T47D (cell line): ENCODE data around the gene UBE2G1.

Experiments used
- DNase-seq, 2 experiments: peaks; one replicate each; pipeline versions ENCODE4 v3.0.0 to v3.0.0-alpha.2; 2011 to 2012; ENCODE audit warnings: low read depth in 1 of 2, low spot score in 1 of 2
- JUND ChIP-seq: IDR thresholded peaks from 2 replicates; pipeline ENCODE4 v1.6.1; 2012; ENCODE audit warnings: low read depth
- in situ Hi-C: cut with HindIII; loops from 2 replicates; pipeline ENCODE4 v1.10.0; 2016; ENCODE audit warnings: low sequenced_read_pairs, low pct_unique_long_range_greater_than_20kb

Gene UBE2G1

DNA sequence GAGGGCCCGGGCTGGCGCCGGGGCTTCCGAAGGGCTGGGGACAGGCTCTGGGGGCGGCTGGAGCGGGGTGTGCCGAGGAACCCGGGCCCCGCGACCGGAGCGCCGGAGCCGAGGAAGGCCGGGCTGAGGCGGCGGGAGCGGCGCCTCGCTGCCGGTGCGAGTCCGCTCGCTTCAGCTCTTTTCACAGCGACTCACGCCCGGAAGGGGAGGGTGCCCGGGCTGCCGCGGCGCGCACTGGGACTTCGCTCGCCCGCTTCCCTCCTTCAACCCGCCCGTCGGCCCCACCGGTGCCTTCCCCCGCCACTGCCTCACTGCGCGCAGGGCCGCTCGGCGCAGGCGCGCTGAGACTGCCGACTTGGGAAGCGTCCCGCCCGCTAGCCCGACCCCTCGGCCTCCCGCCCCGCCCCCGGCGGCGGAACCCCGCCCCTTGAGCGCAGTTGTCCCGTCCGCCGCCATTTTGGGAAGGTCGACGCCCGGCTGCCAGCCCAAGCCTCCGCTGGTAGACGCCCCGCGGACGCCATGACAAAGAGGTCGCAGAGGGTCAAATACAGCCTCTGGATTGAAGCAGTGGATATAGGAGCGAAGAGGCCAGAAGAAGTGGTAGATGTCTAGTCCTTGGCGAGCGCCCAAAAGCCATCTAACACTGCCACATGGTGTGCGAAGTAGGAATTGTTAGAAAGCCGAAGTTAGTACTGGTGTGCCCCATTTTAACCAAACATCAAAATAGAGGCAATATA lies at the start of gene UBE2G1:
UBE2G1 (minus strand) TSS at position 349 of the 737 bp plus-strand sequence. CDS start 359 bp downstream, outside the sequence.
- in situ Hi-C loops, result no loop called here
- peak; percentile 73 to 96 for DNase-seq
- no peak for TF ChIP-seq JUND

DNA sequence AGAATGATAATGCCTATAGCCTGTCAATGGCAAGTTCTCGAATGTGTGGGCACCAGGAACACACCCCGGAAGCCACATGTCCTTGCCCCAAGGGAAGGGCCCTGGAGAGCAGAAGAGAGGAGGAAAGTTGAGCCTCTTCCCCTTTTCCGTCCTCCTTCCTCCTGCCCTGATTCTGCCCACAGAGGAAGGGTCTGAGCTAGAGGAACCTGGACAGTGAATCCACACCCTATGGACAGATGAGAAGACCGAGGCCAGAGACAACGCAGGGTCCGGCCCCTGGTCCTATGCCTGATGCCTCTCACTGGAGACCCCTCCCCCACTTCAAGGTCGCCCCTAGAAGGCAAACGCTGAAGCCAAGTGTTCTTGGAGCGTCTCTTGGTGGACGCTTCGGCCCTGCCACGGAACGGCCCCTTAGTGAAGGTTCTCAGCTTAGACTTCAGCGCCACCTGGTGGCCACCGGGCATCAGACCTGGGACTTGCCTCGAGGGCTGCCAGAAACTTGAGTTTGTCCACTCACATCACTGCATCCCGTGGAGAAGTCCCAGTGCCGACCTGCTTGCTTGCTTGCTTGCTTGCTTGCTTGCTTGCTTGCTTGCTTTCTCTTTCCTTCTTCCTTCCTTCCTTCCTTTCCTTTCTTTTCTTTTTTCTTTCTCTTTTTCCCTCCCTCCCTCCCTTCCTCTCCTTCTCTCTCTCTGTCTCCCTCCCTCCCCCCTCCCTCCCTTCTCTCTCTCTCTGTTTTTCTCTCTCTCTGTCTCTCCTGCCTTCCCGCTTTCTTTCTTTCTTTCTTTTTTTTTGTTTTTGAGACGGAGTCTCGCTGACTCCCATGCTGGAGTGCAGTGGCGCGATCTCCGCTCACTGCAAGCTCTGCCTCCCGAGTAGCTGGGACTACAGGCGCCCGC lies 46.7 kb upstream of the UBE2G1 start:
- in situ Hi-C loops, result no loop called here
- TF ChIP-seq JUND, result no peak
- DNase-seq, result peak; percentile 53 to 85

DNA sequence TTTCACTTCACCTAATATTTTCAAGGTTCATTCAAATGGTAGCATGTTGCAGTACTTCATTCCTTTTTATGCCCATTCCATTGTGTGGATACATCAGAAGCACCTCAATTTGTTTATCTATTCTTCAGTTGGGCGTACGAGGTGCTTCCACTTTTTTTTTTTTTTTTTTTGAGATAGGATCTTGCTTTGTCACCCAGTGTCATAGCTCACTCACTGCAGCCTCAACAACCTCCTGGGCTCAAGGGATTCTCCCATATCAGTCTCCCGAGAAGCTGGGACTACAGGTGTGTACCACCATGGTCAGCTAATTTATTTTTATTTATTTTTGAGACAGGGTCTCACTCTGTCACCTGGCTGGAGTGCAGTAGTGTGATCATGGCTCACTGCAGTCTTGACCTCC lies 44.7 kb upstream of the UBE2G1 start:
- in situ Hi-C loops, result no loop called here
- TF ChIP-seq JUND, result no peak
- DNase-seq, result no peak

DNA sequence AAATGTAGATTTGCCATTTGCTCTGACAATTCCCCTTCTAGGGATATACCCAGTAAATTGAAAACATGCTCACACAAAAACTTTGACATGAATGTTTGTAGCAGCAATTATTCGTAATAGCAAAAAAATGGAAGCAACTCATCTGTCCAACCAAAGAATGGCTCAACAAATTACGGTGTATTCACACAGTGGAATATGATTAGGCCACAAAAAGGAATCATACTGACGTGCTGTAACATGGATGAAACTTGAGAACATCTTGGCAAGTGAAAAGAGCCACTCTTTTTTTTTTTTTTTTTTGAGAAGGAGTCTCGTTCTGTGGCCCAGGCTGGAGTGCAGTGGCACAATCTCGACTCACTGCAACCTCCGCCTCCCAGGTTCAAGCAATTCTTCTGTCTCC lies 43.2 kb upstream of the UBE2G1 start:
- in situ Hi-C loops, result no loop called here
- TF ChIP-seq JUND, result no peak
- no peak for DNase-seq

DNA sequence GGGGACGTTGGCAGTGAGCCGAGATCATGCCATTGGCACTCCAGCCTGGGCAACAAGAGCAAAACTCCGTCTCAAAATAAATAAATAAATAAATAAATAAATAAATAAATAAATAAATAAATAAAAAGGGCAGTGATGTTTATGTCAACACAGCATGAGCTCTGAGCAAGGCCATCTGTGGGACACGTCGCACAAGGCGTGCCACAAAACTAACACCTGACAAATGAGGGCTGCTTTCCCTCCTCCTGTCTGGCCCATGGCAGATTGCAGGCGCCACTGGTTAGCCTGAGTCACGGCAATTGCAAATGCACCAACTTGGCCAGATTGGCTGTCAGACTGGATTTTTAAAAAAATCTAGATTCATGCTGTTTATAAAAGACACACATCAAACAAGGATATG lies 41.4 kb upstream of the UBE2G1 start:
- TF ChIP-seq JUND, result no peak
- in situ Hi-C loops, result no loop called here
- DNase-seq, result peak in 1 of 2 experiments; percentile 41

- in situ Hi-C loops, result no loop called here
- DNase-seq, result peak in 1 of 2 experiments; percentile 45
- no peak for TF ChIP-seq JUND
Observed at GRCh38 chr17:4407216-4407615, 40.7 kb upstream of the UBE2G1 start.

- no peak for DNase-seq
- in situ Hi-C loops, result no loop called here
- TF ChIP-seq JUND, result no peak
Observed at GRCh38 chr17:4406386-4406785, 39.9 kb upstream of the UBE2G1 start.

DNA sequence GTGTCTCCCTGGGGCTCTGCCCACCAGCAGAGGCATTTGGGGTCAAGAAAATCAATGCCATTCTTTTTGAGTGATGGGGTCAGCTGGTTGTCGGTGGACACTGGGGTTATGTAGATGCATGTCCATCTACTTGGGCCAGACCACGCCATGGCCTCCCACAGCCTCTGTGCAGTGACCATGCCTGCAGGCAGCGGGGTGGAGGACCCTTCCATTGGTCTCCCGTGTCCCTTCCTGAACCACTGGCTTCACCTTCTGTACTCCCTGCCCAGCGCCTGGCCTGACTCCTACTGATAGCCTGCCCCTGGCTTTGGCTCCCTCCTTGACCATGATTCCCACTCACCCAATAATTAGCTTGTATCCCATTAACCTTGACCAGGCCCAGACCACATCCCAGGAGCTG lies 39.2 kb upstream of the UBE2G1 start:
- in situ Hi-C loops, result no loop called here
- DNase-seq, result no peak
- no peak for TF ChIP-seq JUND

DNA sequence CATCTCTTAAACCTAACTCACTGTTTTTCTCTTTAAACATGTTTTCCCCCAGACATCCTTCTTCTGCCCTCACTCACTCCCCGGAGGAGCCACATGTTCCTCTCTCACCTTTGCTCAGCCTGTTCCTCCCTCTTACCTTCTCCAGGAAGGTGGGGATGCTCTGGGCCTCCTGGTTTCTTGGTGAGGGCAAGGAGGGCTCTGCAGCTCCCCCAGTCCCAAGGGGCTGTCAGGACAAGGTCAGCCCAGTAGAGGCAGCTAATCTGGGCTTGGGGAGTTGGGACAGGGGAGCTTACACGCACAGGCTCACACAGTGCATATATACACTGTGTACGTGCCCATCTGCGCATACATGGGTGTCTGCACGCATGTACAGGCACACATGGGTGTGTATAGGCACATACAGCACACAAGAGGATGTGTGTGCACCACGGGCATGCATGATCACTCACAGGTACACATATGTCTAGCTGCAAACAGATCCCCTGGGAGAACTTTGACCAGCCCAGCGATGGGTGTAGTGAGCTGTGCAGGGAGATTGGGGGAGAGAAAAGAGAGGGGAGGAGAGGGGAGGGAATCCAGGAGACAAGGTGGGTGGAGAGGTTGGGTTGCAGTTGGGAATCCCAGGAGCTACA lies 38.7 kb upstream of the UBE2G1 start:
- no peak for DNase-seq
- no peak for TF ChIP-seq JUND
- in situ Hi-C loops, result no loop called here

DNA sequence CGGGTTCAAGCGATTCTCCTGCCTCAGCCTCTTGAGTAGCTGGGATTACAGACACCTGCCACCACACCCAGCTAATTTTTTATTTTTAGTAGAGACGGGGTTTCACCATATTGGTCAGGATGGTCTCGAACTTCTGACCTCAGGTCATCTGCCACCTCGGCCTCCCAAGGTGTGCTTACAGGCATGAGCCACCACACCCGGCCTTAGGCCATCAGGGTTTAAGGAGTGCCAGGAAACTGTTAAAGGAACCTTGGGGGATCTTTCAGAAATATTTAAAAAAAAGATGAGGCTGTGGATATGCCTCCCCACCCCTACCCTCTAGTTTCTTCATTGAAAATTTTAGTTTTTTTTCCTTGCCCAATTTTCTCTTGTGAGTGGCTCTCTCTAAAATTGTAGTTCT lies 31.4 kb upstream of the UBE2G1 start:
- no peak for DNase-seq
- in situ Hi-C loops, result no loop called here
- TF ChIP-seq JUND, result no peak

DNA sequence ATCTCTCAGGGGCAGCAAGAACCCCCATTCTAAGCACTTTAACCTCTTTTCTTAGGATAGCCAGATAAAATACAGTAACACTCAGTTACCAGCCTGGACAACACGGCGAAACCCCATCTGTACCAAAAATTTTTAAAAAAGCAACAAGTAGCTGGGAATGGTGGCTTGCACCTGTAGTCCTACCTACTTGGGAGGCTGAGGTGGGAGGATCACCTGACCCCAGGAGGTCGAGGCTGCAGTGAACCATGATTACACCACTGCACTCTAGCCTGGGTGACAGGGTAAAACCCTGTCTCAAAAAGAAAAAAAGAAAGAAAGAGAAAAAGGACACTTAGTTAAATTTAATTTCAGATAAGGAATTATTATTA lies 28.6 kb upstream of the UBE2G1 start:
- in situ Hi-C loops, result no loop called here
- DNase-seq, result no peak
- no peak for TF ChIP-seq JUND

- in situ Hi-C loops, result no loop called here
- no peak for TF ChIP-seq JUND
- DNase-seq, result peak in 1 of 2 experiments; percentile 65
Observed at GRCh38 chr17:4394208-4395110, 28.0 kb upstream of the UBE2G1 start.
